HepG2 (cell line): ENCODE data around the gene RREB1. TPM values are rescaled to one million over a fixed set of nuclear protein-coding genes. Genes with fewer than 3 reads are reported as not detected.

Experiments
- AKAP8 ChIP-seq: sonication (generic); formaldehyde crosslinking; IDR thresholded peaks from 2 replicates; pipeline ENCODE4 v1.5.1; 2020; ENCODE audit warnings: mild to moderate bottlenecking, missing genetic modification reagents
- GPN1 ChIP-seq: sonication (generic); formaldehyde crosslinking; IDR thresholded peaks from 2 replicates; pipeline ENCODE4 v1.5.1; 2020; ENCODE audit warnings: missing genetic modification reagents, borderline replicate concordance
- HDAC1 ChIP-seq: sonication (generic); formaldehyde crosslinking; IDR thresholded peaks from 2 replicates; pipeline ENCODE4 v1.5.1; 2020; ENCODE audit warnings: mild to moderate bottlenecking, missing genetic modification reagents
- HHEX ChIP-seq: IDR thresholded peaks from 2 replicates; pipeline ENCODE4 v1.6.1; 2016; ENCODE audit warnings: control low read depth
- MBD4 ChIP-seq: IDR thresholded peaks from 2 replicates; pipeline ENCODE4 v1.6.1; 2012; ENCODE audit warnings: low read length, inconsistent platforms, borderline replicate concordance
- NR2F6 ChIP-seq, 2 experiments: IDR thresholded peaks; 2 replicates each; pipeline ENCODE4 v1.6.1; 2016; ENCODE audit warnings: antibody characterized with exemption in 1 of 2, mild to moderate bottlenecking in 1 of 2
- SALL1 ChIP-seq: sonication (generic); formaldehyde crosslinking; IDR thresholded peaks from 2 replicates; pipeline ENCODE4 v1.8.0; 2022; ENCODE audit warnings: mild to moderate bottlenecking, missing genetic modification reagents
- WIZ ChIP-seq: sonication (generic); formaldehyde crosslinking; IDR thresholded peaks from 2 replicates; pipeline ENCODE4 v1.5.1; 2020; ENCODE audit warnings: mild to moderate bottlenecking, missing genetic modification reagents
- XRCC5 ChIP-seq: fragments of 200-400 bp; formaldehyde crosslinking; optimal IDR thresholded peaks from 2 replicates; pipeline ENCODE3; 2017; ENCODE audit warnings: mild to moderate bottlenecking, low read length
- ZFYVE20 ChIP-seq: sonication (generic); formaldehyde crosslinking; IDR thresholded peaks from 2 replicates; pipeline ENCODE4 v1.8.0; 2023; ENCODE audit warnings: low read depth, mild to moderate bottlenecking, moderate library complexity, missing genetic modification reagents, borderline replicate concordance
- ZNF121 ChIP-seq: sonication (generic); formaldehyde crosslinking; IDR thresholded peaks from 2 replicates; pipeline ENCODE4 v1.5.0; 2020; ENCODE audit warnings: mild to moderate bottlenecking, missing genetic modification reagents
- ZNF317 ChIP-seq: sonication (generic); formaldehyde crosslinking; IDR thresholded peaks from 2 replicates; pipeline ENCODE4 v1.5.0; 2020; ENCODE audit warnings: mild to moderate bottlenecking, missing genetic modification reagents
- ZNF484 ChIP-seq: sonication (generic); formaldehyde crosslinking; IDR thresholded peaks from 2 replicates; pipeline ENCODE4 v1.5.1; 2020; ENCODE audit warnings: mild to moderate bottlenecking, low read depth, missing genetic modification reagents, borderline replicate concordance
- ZNF563 ChIP-seq: sonication (generic); formaldehyde crosslinking; IDR thresholded peaks from 2 replicates; pipeline ENCODE4 v1.8.0; 2022; ENCODE audit warnings: mild to moderate bottlenecking, moderate library complexity, missing genetic modification reagents
- ZNF644 ChIP-seq: IDR thresholded peaks from 2 replicates; pipeline ENCODE4 v1.6.1; 2016; ENCODE audit warnings: low read depth
- ZNF670 ChIP-seq: sonication (generic); formaldehyde crosslinking; IDR thresholded peaks from 2 replicates; pipeline ENCODE4 v1.8.0; 2022; ENCODE audit warnings: mild to moderate bottlenecking, missing genetic modification reagents, borderline replicate concordance
- ZSCAN21 ChIP-seq: sonication (generic); formaldehyde crosslinking; IDR thresholded peaks from 2 replicates; pipeline ENCODE4 v1.8.0; 2022; ENCODE audit warnings: mild to moderate bottlenecking, missing genetic modification reagents, moderate library complexity, borderline replicate concordance
- polyA plus RNA-seq, 8 experiments: library from polyadenylated mRNA; depleted of rRNA in 3 of 8; stranded (reverse) in 7 of 8; unstranded in 1 of 8; fragments of >200 nt; fragmentation: Illumina TruSeq in 4 of 8; extraction: Trizol in 4 of 8; gene quantifications; 2 replicates each; pipeline versions ENCODE4 v1.2.1 to v1.2.3, GENCODE V29; 2011 to 2016; ENCODE audit warnings: low read depth in 4 of 8, missing spikeins in 1 of 8, mixed read lengths in 1 of 8; ENCODE audit not compliant: insufficient read depth in 1 of 8
- total RNA-seq, 5 experiments: library from RNA; depleted of rRNA; stranded (reverse); fragments of >200 nt; fragmentation: Illumina TruSeq; extraction: Trizol; gene quantifications; 2 replicates each; pipeline ENCODE4 v1.2.3, GENCODE V29; 2016; ENCODE audit warnings: low read depth in 1 of 5
- TF ChIP-seq, protein P1 (sequence below): sonication (generic); formaldehyde crosslinking; IDR thresholded peaks from 2 replicates; pipeline ENCODE4 v1.4.0; 2020; ENCODE audit warnings: missing genetic modification reagents
- TF ChIP-seq, protein P2 (sequence below): sonication (generic); formaldehyde crosslinking; IDR thresholded peaks from 2 replicates; pipeline ENCODE4 v1.8.1; 2023; ENCODE audit warnings: mild to moderate bottlenecking, missing genetic modification reagents
- TF ChIP-seq, protein P3 (sequence below): sonication (generic); formaldehyde crosslinking; IDR thresholded peaks from 2 replicates; pipeline ENCODE4 v1.9.0; 2021; ENCODE audit warnings: missing genetic modification reagents, borderline replicate concordance
- TF ChIP-seq, protein P4 (sequence below): sonication (generic); IDR thresholded peaks from 2 replicates; pipeline ENCODE4 v1.6.1; 2016; ENCODE audit warnings: low read depth, borderline replicate concordance
- TF ChIP-seq, protein P5 (sequence below): sonication (generic); formaldehyde crosslinking; IDR thresholded peaks from 2 replicates; pipeline ENCODE4 v1.4.0; 2020; ENCODE audit warnings: missing genetic modification reagents

The RREB1 gene
- total and polyA plus RNA-seq, 2 of the 13 experiments (the other 11 are each of a cell fraction or from before 2014, with no cell fraction given), result 6.1 to 23.2 TPM

DNA sequence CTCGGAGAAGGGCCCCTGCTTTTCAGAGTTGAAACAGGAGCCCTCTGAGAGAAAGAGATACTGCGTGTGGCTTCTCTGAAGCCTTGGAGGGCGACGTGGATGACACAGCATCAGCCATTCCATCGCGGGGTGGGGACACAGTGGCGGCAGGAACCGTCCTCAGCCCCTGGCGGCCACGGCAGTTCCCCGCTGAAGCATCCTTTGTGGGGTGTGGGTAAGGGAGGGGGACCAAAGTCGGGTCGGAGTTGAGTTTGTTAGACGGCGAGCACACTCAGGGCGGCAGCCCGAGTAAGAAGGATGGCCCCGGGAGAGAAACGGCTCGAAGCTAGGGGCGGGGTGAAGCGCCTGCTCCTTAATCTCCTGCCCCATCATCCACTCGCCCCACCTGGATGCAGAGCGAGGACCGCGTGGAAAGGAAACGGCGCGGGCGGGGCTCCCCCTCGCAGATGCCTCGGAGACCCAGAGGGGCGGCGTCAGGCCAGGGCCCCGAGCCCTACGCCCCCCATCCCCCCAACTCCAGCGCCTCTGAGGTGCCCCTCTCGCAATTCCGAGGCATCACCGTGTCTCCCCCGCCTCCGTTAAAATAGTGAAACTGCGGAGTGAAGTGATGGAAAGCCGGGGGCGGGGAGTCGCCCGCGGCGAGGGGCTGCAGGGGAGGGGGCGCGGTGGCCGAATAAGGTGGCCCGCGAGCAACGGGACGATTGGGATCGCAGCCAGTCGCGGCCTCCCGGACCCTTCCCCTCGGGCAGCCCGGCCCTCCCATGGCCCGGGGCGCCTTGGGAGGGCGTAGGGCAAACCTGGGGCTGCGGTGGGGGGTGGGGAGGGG lies 796 bp upstream of the RREB1 start (continued):
- TF ChIP-seq, protein P1, sequence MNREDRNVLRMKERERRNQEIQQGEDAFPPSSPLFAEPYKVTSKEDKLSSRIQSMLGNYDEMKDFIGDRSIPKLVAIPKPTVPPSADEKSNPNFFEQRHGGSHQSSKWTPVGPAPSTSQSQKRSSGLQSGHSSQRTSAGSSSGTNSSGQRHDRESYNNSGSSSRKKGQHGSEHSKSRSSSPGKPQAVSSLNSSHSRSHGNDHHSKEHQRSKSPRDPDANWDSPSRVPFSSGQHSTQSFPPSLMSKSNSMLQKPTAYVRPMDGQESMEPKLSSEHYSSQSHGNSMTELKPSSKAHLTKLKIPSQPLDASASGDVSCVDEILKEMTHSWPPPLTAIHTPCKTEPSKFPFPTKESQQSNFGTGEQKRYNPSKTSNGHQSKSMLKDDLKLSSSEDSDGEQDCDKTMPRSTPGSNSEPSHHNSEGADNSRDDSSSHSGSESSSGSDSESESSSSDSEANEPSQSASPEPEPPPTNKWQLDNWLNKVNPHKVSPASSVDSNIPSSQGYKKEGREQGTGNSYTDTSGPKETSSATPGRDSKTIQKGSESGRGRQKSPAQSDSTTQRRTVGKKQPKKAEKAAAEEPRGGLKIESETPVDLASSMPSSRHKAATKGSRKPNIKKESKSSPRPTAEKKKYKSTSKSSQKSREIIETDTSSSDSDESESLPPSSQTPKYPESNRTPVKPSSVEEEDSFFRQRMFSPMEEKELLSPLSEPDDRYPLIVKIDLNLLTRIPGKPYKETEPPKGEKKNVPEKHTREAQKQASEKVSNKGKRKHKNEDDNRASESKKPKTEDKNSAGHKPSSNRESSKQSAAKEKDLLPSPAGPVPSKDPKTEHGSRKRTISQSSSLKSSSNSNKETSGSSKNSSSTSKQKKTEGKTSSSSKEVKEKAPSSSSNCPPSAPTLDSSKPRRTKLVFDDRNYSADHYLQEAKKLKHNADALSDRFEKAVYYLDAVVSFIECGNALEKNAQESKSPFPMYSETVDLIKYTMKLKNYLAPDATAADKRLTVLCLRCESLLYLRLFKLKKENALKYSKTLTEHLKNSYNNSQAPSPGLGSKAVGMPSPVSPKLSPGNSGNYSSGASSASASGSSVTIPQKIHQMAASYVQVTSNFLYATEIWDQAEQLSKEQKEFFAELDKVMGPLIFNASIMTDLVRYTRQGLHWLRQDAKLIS, result no peak
- TF ChIP-seq SALL1 (CRISPR knock-in tag), result peak; percentile 51
- TF ChIP-seq ZNF644 (CRISPR knock-in tag), result no peak; the same call in 1 of the 2 replicates
- TF ChIP-seq ZNF670 (CRISPR knock-in tag), result no peak
- TF ChIP-seq XRCC5, result peak; percentile 17
- TF ChIP-seq, protein P2, sequence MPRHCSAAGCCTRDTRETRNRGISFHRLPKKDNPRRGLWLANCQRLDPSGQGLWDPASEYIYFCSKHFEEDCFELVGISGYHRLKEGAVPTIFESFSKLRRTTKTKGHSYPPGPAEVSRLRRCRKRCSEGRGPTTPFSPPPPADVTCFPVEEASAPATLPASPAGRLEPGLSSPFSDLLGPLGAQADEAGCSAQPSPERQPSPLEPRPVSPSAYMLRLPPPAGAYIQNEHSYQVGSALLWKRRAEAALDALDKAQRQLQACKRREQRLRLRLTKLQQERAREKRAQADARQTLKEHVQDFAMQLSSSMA (CRISPR knock-in tag), result no peak
- no peak; the same call in 1 of the 2 replicates for TF ChIP-seq ZNF563 (CRISPR knock-in tag)
- no peak for TF ChIP-seq MBD4
- TF ChIP-seq, protein P3, sequence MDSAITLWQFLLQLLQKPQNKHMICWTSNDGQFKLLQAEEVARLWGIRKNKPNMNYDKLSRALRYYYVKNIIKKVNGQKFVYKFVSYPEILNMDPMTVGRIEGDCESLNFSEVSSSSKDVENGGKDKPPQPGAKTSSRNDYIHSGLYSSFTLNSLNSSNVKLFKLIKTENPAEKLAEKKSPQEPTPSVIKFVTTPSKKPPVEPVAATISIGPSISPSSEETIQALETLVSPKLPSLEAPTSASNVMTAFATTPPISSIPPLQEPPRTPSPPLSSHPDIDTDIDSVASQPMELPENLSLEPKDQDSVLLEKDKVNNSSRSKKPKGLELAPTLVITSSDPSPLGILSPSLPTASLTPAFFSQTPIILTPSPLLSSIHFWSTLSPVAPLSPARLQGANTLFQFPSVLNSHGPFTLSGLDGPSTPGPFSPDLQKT, result no peak
- TF ChIP-seq HHEX, result no peak
- TF ChIP-seq ZNF317 (CRISPR knock-in tag), result peak; percentile 64; the same call in 1 of the 2 replicates
- no peak for TF ChIP-seq GPN1
- TF ChIP-seq, protein P4, sequence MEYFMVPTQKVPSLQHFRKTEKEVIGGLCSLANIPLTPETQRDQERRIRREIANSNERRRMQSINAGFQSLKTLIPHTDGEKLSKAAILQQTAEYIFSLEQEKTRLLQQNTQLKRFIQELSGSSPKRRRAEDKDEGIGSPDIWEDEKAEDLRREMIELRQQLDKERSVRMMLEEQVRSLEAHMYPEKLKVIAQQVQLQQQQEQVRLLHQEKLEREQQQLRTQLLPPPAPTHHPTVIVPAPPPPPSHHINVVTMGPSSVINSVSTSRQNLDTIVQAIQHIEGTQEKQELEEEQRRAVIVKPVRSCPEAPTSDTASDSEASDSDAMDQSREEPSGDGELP, result no peak
- no peak for TF ChIP-seq WIZ (CRISPR knock-in tag)
- TF ChIP-seq ZNF484 (CRISPR knock-in tag), result no peak
- no peak for TF ChIP-seq ZNF121 (CRISPR knock-in tag)
- TF ChIP-seq, protein P5, sequence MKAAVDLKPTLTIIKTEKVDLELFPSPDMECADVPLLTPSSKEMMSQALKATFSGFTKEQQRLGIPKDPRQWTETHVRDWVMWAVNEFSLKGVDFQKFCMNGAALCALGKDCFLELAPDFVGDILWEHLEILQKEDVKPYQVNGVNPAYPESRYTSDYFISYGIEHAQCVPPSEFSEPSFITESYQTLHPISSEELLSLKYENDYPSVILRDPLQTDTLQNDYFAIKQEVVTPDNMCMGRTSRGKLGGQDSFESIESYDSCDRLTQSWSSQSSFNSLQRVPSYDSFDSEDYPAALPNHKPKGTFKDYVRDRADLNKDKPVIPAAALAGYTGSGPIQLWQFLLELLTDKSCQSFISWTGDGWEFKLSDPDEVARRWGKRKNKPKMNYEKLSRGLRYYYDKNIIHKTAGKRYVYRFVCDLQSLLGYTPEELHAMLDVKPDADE (CRISPR knock-in tag), result no peak
- peak; percentile 60 for TF ChIP-seq HDAC1 (CRISPR knock-in tag)
- TF ChIP-seq ZFYVE20 (CRISPR knock-in tag), result no peak
- peak; percentile 72; the same call in 1 of the 2 replicates for TF ChIP-seq AKAP8
- peak; percentile 85; the same call in 1 of the 2 replicates for TF ChIP-seq ZSCAN21 (CRISPR knock-in tag)
- no peak for TF ChIP-seq NR2F6 (IDR thresholded peaks at IDR 0.05)
- TF ChIP-seq NR2F6 (CRISPR knock-in tag; IDR thresholded peaks at IDR 0.05), result peak; percentile 5; the same call in 1 of the 2 replicates
